Progenitor cell of endocrine pancreas (in vitro differentiated cells): ENCODE data around the gene LPCAT1. TPM values are rescaled to one million over a fixed set of nuclear protein-coding genes. Genes with fewer than 3 reads are reported as not detected.
"Not testable (repeated sequence)": the region's sequence is repeated elsewhere in the genome, so short reads cannot be mapped to it uniquely, and the experiment has no call there.

ENCODE experiments used
- DNase-seq: peaks from one replicate; pipeline ENCODE4 v3.0.0; 2021; ENCODE audit warnings: low spot score; ENCODE audit not compliant: unreplicated experiment
- H3K27ac Mint-ChIP-seq: 2 replicates; pipeline ENCODE4 v1.8.0; 2021; ENCODE audit warnings: mild to moderate bottlenecking, moderate library complexity, mixed read lengths
- H3K27me3 Mint-ChIP-seq: 2 replicates; pipeline ENCODE4 v1.8.0; 2021; ENCODE audit warnings: mixed read lengths
- H3K36me3 Mint-ChIP-seq: 2 replicates; pipeline ENCODE4 v1.8.0; 2022; ENCODE audit warnings: mixed read lengths; ENCODE audit not compliant: insufficient read depth
- H3K4me1 Mint-ChIP-seq: 2 replicates; pipeline ENCODE4 v1.8.0; 2021; ENCODE audit warnings: low read depth, mixed read lengths
- H3K4me3 Mint-ChIP-seq: 2 replicates; pipeline ENCODE4 v1.8.0; 2021; ENCODE audit warnings: low read depth, mild to moderate bottlenecking, moderate library complexity, mixed read lengths
- H3K9me3 Mint-ChIP-seq: 2 replicates; pipeline ENCODE4 v1.8.0; 2021; ENCODE audit warnings: low read depth, mixed read lengths
- long read RNA-seq: library from polyadenylated mRNA; unstranded; transcript quantifications from one replicate; pipeline ENCODE4 v2.0.0, GENCODE V29; 2020
- total RNA-seq: library from RNA; stranded (reverse); gene quantifications from 2 replicates; pipeline ENCODE4 v1.2.1, GENCODE V29; 2021
- TF ChIP-seq, protein P1 (sequence below): fragments of 200-600 bp; sonication (generic); IDR thresholded peaks from one replicate; pipeline ENCODE4 v1.5.0; 2021; ENCODE audit warnings: antibody characterized with exemption, mild to moderate bottlenecking; ENCODE audit not compliant: unreplicated experiment

LPCAT1 gene
- total RNA-seq, result 73.3 and 76.4 TPM in 2 replicates
- long read RNA-seq, partial matches to known transcripts, result 5 of 10 reads
- long read RNA-seq, other reads (novel, unspliced or antisense), result 4 of 10 reads

DNA sequence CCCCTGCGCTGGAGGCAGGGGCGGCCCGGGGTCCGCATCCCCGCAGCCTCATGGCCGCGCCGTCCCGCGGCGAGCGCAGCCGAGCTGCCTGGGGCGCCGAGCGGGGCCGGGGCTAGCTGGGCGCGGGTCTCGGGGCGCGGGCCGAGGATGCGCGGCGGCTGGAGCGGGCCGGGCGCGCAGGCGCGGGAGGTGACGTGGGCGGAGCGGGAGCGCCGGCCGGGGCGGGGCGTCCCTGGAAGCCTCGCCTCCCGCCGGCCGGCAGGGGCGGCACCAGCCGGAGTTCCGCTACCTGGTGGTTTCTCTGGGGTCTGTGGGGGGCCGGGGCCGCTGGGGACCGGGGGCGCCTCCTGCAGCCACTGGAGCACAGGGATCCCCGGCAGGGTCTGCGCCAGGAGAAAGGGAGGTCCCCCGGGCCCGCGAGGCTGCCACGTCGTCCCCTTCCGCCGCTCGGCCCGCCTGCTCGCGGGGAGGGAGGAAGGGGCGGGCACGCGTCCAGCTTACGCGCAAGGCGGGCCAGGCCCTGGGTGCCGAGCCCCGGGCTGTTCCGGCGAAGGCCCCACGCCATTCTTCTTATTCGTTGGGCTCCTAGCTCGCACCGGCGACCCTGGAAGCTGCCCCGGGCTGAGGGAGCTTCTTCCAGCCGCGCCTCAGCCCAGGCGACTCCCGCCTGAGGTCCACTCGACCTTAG, at the start of gene LPCAT1:
LPCAT1 (minus strand) TSS at position 168 of the 688 bp plus-strand sequence; CDS start at position 52, 116 bp downstream.
- Mint-ChIP-seq H3K27me3 (peaks cover 10% of the 10 kb centered on the region), H3K4me1 (peaks cover 9% of the 10 kb centered on the region), H3K4me3 (peak within 1 kb of the TSS; percentile 77), H3K36me3 (no peaks in the 10 kb centered on the region), H3K27ac (no peak within 1 kb of the TSS), H3K9me3 (no peaks in the 10 kb centered on the region)
- peak; percentile 67 for DNase-seq
- TF ChIP-seq, protein P1, sequence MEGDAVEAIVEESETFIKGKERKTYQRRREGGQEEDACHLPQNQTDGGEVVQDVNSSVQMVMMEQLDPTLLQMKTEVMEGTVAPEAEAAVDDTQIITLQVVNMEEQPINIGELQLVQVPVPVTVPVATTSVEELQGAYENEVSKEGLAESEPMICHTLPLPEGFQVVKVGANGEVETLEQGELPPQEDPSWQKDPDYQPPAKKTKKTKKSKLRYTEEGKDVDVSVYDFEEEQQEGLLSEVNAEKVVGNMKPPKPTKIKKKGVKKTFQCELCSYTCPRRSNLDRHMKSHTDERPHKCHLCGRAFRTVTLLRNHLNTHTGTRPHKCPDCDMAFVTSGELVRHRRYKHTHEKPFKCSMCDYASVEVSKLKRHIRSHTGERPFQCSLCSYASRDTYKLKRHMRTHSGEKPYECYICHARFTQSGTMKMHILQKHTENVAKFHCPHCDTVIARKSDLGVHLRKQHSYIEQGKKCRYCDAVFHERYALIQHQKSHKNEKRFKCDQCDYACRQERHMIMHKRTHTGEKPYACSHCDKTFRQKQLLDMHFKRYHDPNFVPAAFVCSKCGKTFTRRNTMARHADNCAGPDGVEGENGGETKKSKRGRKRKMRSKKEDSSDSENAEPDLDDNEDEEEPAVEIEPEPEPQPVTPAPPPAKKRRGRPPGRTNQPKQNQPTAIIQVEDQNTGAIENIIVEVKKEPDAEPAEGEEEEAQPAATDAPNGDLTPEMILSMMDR, result peak; percentile 28

DNA sequence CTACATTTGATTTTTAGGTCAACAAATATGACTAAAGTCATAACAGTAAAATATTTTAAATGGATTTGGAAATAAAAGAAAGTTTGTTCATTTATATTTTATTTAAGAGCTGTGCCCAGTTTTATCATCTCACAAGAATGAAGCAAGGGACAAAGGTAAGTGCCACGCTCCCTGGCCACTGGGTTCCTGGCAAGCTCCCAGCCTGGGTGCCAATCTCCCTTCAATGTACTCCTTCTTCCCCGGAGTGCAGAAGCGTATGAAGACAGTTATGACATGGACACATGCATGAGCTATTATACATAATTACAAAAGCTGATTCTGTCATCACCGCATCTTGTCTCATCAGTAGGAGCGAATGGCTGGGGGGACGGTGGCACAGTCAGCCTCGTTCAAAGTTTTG, 48.1 kb upstream of the LPCAT1 start:
- Mint-ChIP-seq H3K36me3 (peaks cover 42% of the 10 kb centered on the region), H3K4me1 (peaks cover 19% of the 10 kb centered on the region)
- H3K4me3 Mint-ChIP-seq, H3K27me3 Mint-ChIP-seq, H3K9me3 Mint-ChIP-seq, H3K27ac Mint-ChIP-seq, DNase-seq: not testable (repeated sequence)

DNA sequence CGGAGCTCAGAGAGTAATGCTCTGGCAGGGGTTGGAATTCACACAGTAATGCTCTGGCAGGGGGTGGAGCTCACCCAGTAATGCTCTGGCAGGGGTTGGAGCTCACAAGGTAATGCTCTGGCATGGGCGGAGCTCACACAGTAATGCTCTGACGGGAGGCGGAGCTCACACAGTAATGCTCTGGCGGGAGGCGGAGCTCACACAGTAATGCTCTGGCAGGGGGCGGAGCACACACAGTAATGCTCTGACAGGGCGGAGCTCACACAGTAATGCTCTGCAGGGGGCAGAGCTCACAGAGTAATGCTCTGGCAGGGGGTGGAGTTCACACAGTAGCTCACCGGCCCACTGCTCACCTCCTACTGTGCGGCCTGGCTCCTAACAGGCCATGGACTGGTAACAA, 47.2 kb upstream of the LPCAT1 start:
- no peak overlapping the region for H3K4me3 Mint-ChIP-seq
- no peaks in the 10 kb centered on the region for H3K27me3 Mint-ChIP-seq
- peaks cover 7% of the 10 kb centered on the region for H3K9me3 Mint-ChIP-seq
- H3K27ac Mint-ChIP-seq, result no peak overlapping the region
- peaks cover 23% of the 10 kb centered on the region for H3K4me1 Mint-ChIP-seq
- DNase-seq, result no peak
- peaks cover 42% of the 10 kb centered on the region for H3K36me3 Mint-ChIP-seq
- TF ChIP-seq, protein P1, result no peak

- H3K36me3 Mint-ChIP-seq, result peaks cover 33% of the 10 kb centered on the region
- DNase-seq, result no peak
- H3K4me3 Mint-ChIP-seq, result no peak overlapping the region
- H3K27me3 Mint-ChIP-seq, result no peaks in the 10 kb centered on the region
- H3K4me1 Mint-ChIP-seq, result peaks cover 24% of the 10 kb centered on the region
- peaks cover 7% of the 10 kb centered on the region for H3K9me3 Mint-ChIP-seq
- TF ChIP-seq, protein P1, result no peak
- H3K27ac Mint-ChIP-seq, result peak overlapping the region; percentile 98
Observed at GRCh38 chr5:1568201-1568979, 44.6 kb upstream of the LPCAT1 start.

GRCh38 chr5:1567527-1568200, 43.9 kb upstream of the LPCAT1 start:
- H3K9me3 Mint-ChIP-seq, DNase-seq, H3K27me3 Mint-ChIP-seq: not testable (repeated sequence)
- peaks cover 27% of the 10 kb centered on the region for H3K36me3 Mint-ChIP-seq
- H3K27ac Mint-ChIP-seq, result peak overlapping the region; percentile 98
- H3K4me1 Mint-ChIP-seq, result peaks cover 24% of the 10 kb centered on the region
- H3K4me3 Mint-ChIP-seq, result peak overlapping the region; percentile 34
